GM19395 (cell line): ENCODE results near the gene ZBTB12.
"Not testable (repeated sequence)": the region's sequence is repeated elsewhere in the genome, so short reads cannot be mapped to it uniquely, and the experiment has no call there.

Experiments used
- ATAC-seq: cut with Tn5 transposase; IDR thresholded peaks from one replicate; pipeline ENCODE4 v1.9.1; 2021; ENCODE audit warnings: mild to moderate bottlenecking, moderate library complexity; ENCODE audit not compliant: unreplicated experiment

ZBTB12 gene, protein sequence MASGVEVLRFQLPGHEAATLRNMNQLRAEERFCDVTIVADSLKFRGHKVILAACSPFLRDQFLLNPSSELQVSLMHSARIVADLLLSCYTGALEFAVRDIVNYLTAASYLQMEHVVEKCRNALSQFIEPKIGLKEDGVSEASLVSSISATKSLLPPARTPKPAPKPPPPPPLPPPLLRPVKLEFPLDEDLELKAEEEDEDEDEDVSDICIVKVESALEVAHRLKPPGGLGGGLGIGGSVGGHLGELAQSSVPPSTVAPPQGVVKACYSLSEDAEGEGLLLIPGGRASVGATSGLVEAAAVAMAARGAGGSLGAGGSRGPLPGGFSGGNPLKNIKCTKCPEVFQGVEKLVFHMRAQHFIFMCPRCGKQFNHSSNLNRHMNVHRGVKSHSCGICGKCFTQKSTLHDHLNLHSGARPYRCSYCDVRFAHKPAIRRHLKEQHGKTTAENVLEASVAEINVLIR

GRCh38 chr6:31901953-31902643 is at the start of gene ZBTB12:
Gene ZBTB12, minus strand, starts transcription at chr6:31902086. Its CDS starts 781 bp downstream, at chr6:31901305.
- ATAC-seq: peak; percentile 52

GRCh38 chr6:31949926-31950548 is 48.2 kb upstream of the ZBTB12 start:
- ATAC-seq: no peak

DNA sequence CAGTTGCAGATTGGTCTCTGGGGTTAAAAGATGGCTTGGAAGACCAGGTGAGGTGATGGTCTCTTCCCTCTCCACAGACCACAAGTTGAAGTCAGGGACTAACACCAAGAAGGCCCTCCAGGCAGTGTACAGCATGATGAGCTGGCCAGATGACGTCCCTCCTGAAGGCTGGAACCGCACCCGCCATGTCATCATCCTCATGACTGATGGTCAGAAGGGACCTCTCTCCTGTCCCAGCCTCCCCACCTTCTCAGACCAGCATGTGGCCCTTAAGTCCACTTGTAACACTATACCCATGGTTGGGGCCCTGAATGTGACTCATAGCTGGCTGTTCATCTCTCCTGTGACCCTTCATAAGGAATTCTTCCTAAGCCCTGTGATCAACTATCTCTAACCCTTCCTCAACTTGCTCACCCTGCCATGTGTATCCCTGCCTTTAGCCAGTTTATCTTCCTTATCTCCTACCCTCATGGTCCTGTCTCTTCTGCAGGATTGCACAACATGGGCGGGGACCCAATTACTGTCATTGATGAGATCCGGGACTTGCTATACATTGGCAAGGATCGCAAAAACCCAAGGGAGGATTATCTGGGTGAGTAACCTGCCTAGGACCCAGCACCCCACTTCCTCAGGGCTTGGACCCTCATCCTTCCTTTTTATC is 47.0 kb upstream of the ZBTB12 start:
- ATAC-seq: no peak

- ATAC-seq: no peak
These were observed 46.4 kb upstream of the ZBTB12 start for GRCh38 chr6:31948306-31948705.

GRCh38 chr6:31947864-31948263 is 46.0 kb upstream of the ZBTB12 start:
- no peak for ATAC-seq

GRCh38 chr6:31947070-31947675 is 45.3 kb upstream of the ZBTB12 start:
- no peak for ATAC-seq

DNA sequence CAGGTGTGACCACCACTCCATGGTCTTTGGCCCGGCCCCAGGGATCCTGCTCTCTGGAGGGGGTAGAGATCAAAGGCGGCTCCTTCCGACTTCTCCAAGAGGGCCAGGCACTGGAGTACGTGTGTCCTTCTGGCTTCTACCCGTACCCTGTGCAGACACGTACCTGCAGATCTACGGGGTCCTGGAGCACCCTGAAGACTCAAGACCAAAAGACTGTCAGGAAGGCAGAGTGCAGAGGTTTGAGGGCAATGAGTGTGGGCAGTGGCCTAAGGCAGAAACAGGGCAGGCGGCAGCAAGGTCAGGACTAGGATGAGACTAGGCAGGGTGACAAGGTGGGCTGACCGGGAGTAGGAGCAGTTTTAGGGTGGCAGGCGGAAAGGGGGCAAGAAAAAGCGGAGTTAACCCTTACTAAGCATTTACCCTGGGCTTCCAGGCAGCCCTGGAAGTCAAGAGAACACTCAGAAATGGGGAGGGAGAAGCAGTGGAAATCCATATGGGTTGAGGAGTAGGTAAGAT is 44.5 kb upstream of the ZBTB12 start:
- ATAC-seq: no peak

DNA sequence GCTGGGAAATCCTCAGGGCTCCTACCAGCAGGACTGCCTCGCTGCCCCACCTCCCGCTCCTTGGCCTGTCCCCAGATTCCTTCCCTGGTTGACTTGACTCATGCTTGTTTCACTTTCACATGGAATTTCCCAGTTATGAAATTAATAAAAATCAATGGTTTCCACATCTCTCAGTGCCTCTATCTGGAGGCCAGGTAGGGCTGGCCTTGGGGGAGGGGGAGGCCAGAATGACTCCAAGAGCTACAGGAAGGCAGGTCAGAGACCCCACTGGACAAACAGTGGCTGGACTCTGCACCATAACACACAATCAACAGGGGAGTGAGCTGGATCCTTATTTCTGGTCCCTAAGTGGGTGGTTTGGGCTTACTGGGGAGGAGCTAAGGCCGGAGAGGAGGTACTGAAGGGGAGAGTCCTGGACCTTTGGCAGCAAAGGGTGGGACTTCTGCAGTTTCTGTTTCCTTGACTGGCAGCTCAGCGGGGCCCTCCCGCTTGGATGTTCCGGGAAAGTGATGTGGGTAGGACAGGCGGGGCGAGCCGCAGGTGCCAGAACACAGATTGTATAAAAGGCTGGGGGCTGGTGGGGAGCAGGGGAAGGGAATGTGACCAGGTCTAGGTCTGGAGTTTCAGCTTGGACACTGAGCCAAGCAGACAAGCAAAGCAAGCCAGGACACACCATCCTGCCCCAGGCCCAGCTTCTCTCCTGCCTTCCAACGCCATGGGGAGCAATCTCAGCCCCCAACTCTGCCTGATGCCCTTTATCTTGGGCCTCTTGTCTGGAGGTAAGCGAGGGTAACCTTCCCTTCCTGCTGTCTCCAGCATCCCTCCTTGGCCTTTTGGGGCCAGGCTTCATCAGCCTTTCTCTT is 43.9 kb upstream of the ZBTB12 start, which contains the start of gene CFB:
CFB (plus strand) TSS at position 589 of the 863 bp plus-strand sequence; CDS start at position 716, 127 bp downstream.
- no peak for ATAC-seq

DNA sequence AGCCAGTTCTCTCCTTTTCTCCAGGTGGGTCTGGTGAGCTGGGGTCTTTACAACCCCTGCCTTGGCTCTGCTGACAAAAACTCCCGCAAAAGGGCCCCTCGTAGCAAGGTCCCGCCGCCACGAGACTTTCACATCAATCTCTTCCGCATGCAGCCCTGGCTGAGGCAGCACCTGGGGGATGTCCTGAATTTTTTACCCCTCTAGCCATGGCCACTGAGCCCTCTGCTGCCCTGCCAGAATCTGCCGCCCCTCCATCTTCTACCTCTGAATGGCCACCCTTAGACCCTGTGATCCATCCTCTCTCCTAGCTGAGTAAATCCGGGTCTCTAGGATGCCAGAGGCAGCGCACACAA is 43.2 kb upstream of the ZBTB12 start:
- no peak for ATAC-seq

- no peak for ATAC-seq
These were observed 41.9 kb upstream of the ZBTB12 start for GRCh38 chr6:31943742-31944141.

DNA sequence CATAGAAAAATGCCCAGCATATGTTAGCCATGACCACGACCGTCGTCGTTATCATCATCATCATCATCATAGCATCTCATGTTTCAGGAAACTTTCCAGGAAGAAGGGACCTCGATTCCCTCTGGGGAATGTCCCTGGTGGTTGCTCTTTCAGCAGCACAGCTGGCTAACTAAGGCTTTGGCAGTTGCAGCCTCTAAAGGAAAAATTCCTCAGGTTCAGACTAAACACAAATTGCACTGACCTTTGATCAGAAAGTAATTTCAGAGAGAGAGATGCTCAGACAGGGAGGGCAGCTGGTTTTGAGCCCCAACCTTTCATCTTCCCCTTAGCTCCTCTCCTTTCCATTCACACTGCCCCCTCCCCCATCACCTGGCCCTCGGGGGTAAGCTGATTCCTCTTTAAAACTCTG is 38.4 kb upstream of the ZBTB12 start:
- no peak for ATAC-seq

GRCh38 chr6:31935823-31936222 is 33.9 kb upstream of the ZBTB12 start:
- ATAC-seq: no peak

DNA sequence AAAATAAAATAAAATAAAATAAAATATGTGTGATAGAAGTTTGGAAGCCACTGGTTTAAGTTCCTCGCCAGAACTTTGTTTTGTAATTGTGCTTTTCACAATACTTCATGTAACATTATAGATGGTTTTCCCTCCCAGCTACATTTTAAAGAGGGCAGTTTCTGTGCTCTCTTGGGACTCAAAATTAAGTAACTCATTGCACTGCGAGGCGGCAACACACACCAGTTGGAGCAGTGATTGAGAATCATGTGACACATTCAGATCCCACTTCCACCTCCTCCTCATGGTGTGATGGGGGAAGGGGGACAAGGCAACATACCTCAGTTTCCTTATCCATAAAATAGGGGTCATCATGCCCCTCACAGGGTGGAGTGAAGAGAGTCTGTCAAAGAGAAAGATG is 33.1 kb upstream of the ZBTB12 start:
- ATAC-seq: no peak

- no peak for ATAC-seq
These were observed 31.7 kb upstream of the ZBTB12 start for GRCh38 chr6:31933537-31933936.

- not testable (repeated sequence) for ATAC-seq
These were observed 30.3 kb upstream of the ZBTB12 start for GRCh38 chr6:31932137-31932536.

DNA sequence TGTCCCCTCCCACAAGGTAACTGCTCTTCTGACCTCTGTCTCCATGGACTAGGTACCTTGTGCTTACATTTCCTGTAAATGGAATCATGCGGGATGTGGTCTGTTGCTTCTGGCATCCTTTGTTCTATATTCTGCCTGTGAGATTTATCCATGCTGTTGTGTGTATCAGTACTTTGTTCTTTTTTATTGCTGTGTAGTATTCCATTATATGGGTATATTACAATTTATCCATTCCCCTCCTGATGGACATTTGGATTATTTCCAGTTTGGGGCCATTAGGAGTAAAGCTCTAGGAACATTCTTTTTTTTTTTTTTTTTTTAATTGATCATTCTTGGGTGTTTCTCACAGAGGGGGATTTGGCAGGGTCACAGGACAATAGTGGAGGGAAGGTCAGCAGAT is 29.1 kb upstream of the ZBTB12 start:
- no peak for ATAC-seq

GRCh38 chr6:31928672-31928939 is 26.7 kb upstream of the ZBTB12 start:
- no peak for ATAC-seq

DNA sequence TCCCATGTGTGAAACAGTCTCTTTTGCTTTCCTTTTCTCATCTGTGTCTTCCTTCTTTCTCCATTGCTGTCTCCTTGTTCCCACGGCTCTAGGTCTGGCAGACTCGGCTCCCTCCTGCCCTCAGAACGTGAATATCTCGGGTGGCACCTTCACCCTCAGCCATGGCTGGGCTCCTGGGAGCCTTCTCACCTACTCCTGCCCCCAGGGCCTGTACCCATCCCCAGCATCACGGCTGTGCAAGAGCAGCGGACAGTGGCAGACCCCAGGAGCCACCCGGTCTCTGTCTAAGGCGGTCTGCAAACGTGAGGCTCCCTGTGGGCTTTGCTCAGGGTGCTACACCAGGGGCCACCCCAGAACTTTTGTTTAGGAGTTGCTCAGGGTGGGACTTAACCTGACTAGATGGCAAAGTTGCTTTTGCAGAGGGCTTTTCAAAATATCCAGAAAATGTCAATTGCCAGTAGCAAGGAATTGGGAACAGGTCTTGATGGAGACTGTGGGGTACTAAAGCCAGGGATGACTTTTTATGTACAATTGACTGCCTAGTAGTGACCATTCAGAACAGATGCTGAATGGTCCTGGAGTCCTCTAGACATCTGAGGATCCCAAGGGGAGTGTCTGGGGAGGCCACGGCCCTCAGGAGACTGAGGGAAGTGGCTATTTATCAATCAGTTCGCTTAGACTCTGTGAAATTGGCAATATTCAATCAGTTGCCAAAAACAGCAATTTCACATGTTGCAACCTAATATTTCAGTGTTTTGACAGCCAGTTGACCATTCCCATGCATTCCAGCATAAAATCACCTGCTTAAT is 26.2 kb upstream of the ZBTB12 start:
- no peak for ATAC-seq

GRCh38 chr6:31927242-31927862 is 25.5 kb upstream of the ZBTB12 start, which contains the start of gene C2:
Gene C2, plus strand, starts transcription at chr6:31927717. Its CDS starts 36 bp downstream, at chr6:31927753.
- ATAC-seq: no peak
